Measurements from ENCODE around the gene UNC13C.

UNC13C gene

GRCh38 chr15:54567408-54568035 lies 589.3 kb downstream of the UNC13C start:
- no peak for DNase-seq (ENCODE audit: low read depth)

GRCh38 chr15:54568381-54568780 lies 590.1 kb downstream of the UNC13C start:
- DNase-seq (ENCODE audit: low read depth), result no peak

- no peak for DNase-seq (ENCODE audit: low read depth)
Measured at GRCh38 chr15:54571576-54571975, 593.3 kb downstream of the UNC13C start.

- DNase-seq (ENCODE audit: low read depth), result no peak
Measured at GRCh38 chr15:54575586-54575985, 597.3 kb downstream of the UNC13C start.

GRCh38 chr15:54576298-54576935 lies 598.2 kb downstream of the UNC13C start:
- DNase-seq (ENCODE audit: low read depth), result no peak

- DNase-seq (ENCODE audit: low read depth), result no peak
Measured at GRCh38 chr15:54577476-54578250, 599.4 kb downstream of the UNC13C start.

- no peak for DNase-seq (ENCODE audit: low read depth)
Measured at GRCh38 chr15:54579855-54580254, 601.6 kb downstream of the UNC13C start.

- no peak for DNase-seq (ENCODE audit: low read depth)
Measured at GRCh38 chr15:54580643-54581042, 602.4 kb downstream of the UNC13C start.

GRCh38 chr15:54582863-54583643 lies 604.8 kb downstream of the UNC13C start:
- DNase-seq (ENCODE audit: low read depth), result no peak

- no peak for DNase-seq (ENCODE audit: low read depth)
Measured at GRCh38 chr15:54585063-54585462, 606.8 kb downstream of the UNC13C start.

- no peak for DNase-seq (ENCODE audit: low read depth)
Measured at GRCh38 chr15:54594115-54594514, 615.9 kb downstream of the UNC13C start.

GRCh38 chr15:54599386-54599785 lies 621.1 kb downstream of the UNC13C start:
- DNase-seq (ENCODE audit: low read depth), result no peak

- no peak for DNase-seq (ENCODE audit: low read depth)
Measured at GRCh38 chr15:54605043-54605442, 626.8 kb downstream of the UNC13C start.

GRCh38 chr15:54605556-54605955 lies 627.3 kb downstream of the UNC13C start:
- no peak for DNase-seq (ENCODE audit: low read depth)

- DNase-seq (ENCODE audit: low read depth), result no peak
Measured at GRCh38 chr15:54608876-54609835, 630.9 kb downstream of the UNC13C start.

GRCh38 chr15:54618120-54618519 lies 639.9 kb downstream of the UNC13C start:
- no peak for DNase-seq (ENCODE audit: low read depth)

GRCh38 chr15:54619180-54619579 lies 640.9 kb downstream of the UNC13C start:
- no peak for DNase-seq (ENCODE audit: low read depth)

GRCh38 chr15:54620916-54621315 lies 642.7 kb downstream of the UNC13C start:
- no peak for DNase-seq (ENCODE audit: low read depth)

- DNase-seq (ENCODE audit: low read depth), result no peak
Measured at GRCh38 chr15:54636147-54636546, 657.9 kb downstream of the UNC13C start.

- DNase-seq (ENCODE audit: low read depth), result no peak
Measured at GRCh38 chr15:54638666-54639065, 660.4 kb downstream of the UNC13C start.

- DNase-seq (ENCODE audit: low read depth), result no peak
Measured at GRCh38 chr15:54640873-54641272, 662.6 kb downstream of the UNC13C start.
